H7 (cell line): Measurements from ENCODE around the gene YY1. TPM values are rescaled to one million over a fixed set of nuclear protein-coding genes. Genes with fewer than 3 reads are reported as not detected.
A peak's percentile ranks its signal among the peaks of the same experiment; 100 is the strongest.
"Not testable (repeated sequence)": the region's sequence is repeated elsewhere in the genome, so short reads cannot be mapped to it uniquely, and the experiment has no call there.

Source experiments
- DNase-seq: peaks from one replicate; pipeline ENCODE4 v3.0.0; 2012
- H3K27me3 ChIP-seq: 2 replicates; pipeline ENCODE4 v1.6.0; 2011; ENCODE audit warnings: mild to moderate bottlenecking, low read length; ENCODE audit not compliant: control insufficient read depth, insufficient read depth
- H3K36me3 ChIP-seq: replicated peaks from 2 replicates; pipeline ENCODE4 v1.5.1; 2011; ENCODE audit warnings: low read length; ENCODE audit not compliant: control insufficient read depth, insufficient read depth
- H3K4me3 ChIP-seq: 2 replicates; pipeline ENCODE4 v1.5.1; 2011; ENCODE audit warnings: low read depth, mild to moderate bottlenecking, control low read depth, low read length, moderate library complexity; ENCODE audit not compliant: insufficient read depth
- total RNA-seq: library from RNA; depleted of rRNA; stranded (reverse); fragments of >200 nt; shearing (Covaris generic); gene quantifications from 2 replicates; pipeline ENCODE4 v1.2.3, GENCODE V29; 2014

YY1 gene
- total RNA-seq, 1 experiment from 2014 or later = 50.9 TPM

DNA sequence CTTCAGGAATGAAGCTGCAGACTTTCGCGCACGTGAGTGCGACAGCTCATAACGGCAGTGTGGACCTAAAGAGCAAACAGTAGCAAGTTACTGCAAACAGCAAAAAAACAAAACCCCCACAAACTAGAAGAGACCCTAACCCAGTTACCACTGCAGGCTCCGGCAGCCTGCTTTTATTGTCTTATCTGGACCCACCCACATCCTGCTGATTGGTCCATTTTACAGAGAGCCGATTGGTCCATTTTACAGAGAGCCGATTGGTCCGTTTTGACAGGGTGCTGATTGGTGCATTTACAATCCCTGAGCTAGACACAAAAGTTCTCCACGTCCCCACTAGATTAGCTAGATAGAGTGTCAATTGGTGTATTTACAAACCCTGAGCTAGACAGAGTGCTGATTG lies 31.4 kb upstream of the YY1 start:
- not testable (repeated sequence) for H3K27me3 ChIP-seq, DNase-seq, H3K4me3 ChIP-seq, H3K36me3 ChIP-seq

DNA sequence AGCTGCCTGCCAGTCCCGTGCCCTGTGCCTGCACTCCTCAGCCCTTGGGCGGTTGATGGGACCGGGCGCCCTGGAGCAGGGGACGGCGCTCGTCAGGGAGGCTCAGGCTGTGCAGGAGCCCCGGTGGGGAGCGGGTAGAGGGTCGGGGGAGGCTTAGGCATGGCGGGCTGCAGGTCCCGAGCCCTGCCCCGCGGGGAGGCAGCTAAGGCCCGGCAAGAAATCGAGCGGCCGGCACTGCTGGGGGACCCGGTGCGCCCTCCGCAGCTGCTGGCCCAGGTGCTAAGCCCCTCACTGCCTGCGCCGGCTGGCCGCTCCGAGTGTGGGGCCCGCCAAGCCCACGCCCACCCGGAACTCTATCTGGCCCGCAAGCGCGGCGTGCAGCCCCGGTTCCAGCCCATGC lies 30.8 kb upstream of the YY1 start:
- not testable (repeated sequence) for DNase-seq, H3K27me3 ChIP-seq, H3K36me3 ChIP-seq, H3K4me3 ChIP-seq

DNA sequence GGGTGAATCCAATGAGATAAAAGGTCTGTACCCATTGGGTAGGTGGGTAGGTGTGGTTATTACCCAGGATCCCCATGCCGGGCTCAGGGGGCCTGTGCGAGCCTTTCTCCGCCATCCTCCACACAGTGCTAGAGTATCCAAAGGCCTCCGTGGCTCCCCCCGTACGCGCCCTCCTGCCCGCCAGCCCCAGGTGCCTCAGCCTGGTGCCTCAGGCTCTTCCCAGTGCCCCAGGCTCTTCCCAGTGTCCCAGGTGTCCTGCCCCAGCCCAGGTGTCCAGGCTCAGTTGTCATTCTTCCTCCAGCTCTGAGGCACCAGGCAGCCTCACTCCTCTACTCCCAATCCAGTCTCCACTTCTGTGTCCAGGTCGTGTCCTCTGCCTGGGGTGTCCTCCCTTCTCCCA lies 27.6 kb upstream of the YY1 start:
- Histone ChIP-seq H3K36me3 (no peaks in the 10 kb centered on the region), H3K27me3 (no peaks in the 10 kb centered on the region), H3K4me3 (no peak overlapping the region)
- DNase-seq = no peak

DNA sequence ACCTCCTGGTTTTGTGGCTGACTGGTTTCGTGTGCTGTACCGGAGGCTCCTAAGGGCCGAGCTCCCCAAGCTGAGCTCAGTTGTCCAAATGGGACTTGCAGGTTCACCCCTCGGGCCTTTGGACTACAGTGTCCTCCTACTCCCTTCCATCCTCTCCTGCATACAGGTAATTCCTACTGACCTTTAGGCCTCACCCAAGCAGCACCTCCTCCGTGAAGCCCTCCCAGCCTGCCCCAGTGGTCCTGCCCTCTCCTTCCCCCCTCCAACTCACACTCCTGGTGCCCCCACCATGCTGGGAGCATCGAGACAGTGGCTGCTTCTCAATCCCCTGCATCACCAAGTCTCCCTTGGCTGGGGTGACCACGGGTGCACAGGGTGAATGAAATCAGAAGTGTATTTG lies 27.1 kb upstream of the YY1 start:
- no peaks in the 10 kb centered on the region for H3K27me3 ChIP-seq
- H3K4me3 ChIP-seq = no peak overlapping the region
- H3K36me3 ChIP-seq = no peaks in the 10 kb centered on the region
- no peak for DNase-seq

DNA sequence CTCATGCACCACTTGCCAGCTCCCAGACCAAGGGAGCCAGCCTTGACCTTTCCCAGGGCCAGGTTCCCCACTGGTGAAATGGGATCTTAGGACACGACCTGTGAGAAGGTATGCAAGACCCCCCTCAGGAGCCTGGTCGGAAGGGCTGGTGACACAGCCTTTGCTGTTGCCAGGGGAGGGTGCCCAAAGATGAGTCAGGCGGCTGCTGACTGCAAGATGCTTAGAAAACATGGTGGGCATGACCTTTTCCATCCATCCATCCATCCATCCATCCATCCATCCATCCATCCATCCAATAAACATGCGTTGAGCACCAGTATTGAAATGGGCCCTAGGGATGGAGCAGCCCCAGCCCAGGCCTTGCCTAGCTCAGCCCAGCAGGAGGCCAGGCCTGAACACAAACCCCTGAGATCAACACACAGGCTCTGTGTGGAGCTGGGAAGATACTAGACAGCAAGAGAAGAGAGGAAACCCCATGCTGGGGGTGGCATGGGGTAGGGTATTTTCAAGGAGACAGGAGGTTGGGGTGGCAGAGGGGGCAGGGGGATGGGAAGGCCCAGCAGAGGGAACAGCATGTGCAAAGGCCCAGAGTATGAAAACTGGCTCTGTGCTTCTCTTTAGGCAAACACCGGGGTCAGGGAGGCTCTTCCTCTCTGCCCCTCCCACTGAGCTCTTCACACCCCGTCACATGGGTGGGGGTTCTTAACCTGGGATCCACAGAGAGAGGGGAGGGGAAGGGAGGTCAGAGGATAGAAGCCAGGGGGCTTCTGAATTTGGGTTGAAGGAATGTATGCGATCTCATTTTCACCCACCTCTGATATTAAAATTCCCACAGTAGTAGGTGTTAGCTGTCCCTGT lies 26.2 kb upstream of the YY1 start:
- H3K4me3 ChIP-seq = no peak overlapping the region
- H3K27me3 ChIP-seq = no peaks in the 10 kb centered on the region
- DNase-seq = peak; percentile 57
- H3K36me3 ChIP-seq = no peaks in the 10 kb centered on the region

DNA sequence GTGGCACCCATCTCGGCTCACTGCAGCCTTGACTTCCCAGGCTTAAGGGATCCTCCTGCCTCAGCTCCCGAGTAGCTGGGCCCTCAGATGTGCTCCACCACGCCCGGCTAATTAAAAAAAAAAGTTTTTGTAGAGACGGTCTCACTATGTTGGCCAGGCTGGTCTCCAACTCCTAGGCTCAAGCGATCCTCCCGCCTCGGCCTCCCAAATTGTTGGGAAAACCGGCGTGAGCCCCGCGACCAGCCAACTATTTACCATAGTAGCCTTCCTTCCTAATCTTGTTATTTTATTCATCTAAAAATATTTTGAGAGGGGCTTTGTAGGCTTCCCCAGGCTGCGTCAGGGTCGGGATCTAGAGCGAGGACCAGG lies 25.4 kb upstream of the YY1 start:
- H3K27me3 ChIP-seq = no peaks in the 10 kb centered on the region
- H3K4me3 ChIP-seq = peak overlapping the region; percentile 89
- DNase-seq = no peak
- H3K36me3 ChIP-seq = no peaks in the 10 kb centered on the region

DNA sequence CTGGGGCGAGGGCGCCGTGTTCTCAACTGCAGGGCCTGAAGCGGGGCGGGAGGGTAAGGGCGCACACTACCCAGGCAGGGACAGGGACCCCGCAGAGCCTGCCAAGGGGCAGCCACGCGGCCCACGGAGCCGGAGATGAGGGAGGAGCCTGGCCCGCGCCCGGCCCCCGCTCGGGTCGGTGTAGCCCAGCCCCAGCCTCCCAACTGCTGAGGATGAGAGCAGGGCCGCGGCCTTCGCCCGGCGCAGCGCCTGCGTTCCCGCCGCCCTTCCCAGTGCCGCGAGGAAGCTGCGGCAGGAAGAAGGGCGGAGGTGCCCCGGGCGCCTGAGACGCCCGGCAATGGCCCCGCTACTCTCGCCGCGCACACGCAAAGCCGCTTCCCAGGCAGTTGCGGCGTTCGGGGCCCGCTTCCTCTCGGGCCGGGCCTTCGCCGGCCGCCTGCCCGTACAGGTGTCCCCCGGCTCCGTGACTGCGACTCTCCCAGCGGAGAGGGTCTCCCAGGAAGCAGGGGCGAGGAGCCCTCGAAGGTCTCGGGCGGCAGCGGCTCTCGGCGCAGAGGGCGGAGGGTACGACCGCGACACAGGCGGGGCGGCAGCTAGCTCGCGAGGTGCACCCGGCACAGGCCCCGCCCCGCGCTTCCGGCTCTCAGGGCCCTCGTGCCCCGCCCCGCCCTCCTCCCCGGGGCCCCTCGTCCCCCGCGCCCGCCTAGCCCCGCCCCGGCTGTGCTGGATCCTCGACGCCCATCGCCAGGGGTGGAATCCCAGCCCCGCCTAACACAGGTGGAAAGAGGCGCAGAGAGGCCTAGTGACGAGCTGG lies 24.8 kb upstream of the YY1 start:
- peak; percentile 100 for DNase-seq
- no peaks in the 10 kb centered on the region for H3K36me3 ChIP-seq
- peak overlapping the region; percentile 89 for H3K4me3 ChIP-seq
- H3K27me3 ChIP-seq = no peaks in the 10 kb centered on the region

DNA sequence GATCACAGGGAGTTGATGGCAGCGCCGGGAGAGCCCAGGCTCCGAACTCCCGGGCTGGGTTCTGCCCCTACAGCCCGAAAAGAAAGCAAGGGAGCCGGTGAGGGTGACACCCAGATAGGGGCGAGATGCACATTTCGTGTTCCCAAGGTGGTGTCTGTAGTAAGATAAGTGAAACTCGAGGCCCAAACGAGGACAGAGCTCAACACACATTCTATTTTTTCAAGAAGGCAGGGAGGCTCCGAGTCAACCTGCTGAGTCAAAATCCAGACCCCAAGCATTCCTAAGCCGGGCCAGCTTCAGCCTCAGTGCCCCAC lies 24.2 kb upstream of the YY1 start:
- H3K27me3 ChIP-seq = no peaks in the 10 kb centered on the region
- no peaks in the 10 kb centered on the region for H3K36me3 ChIP-seq
- H3K4me3 ChIP-seq = peak overlapping the region; percentile 17; the same call in 1 of the 2 replicates
- DNase-seq = no peak

DNA sequence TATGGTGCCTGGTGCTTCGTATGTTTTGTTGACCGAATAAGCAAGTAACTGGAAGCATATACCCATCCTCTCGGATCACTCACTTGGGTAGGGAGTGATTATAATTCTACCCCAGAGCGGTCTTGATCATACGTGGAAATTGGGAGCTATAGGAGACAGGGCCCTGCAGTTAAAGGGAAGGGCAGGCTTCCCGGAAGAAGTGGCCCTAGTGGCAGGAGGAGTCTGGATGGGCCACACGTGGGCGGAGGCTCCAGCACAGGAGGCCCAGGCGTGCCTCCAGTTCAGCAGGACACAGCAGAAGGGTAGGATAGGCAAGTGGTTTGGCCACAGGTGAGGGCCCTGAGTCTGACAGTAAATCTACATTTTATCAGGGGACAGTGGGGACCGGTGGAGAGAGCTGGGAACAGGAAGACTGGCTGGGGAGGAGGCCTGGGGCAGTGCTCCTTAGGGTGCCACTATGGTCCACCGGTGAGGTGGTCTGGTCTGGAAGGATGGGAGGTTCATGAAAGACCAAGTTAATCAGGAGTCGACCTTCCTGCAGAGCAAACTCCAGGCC lies 23.5 kb upstream of the YY1 start:
- DNase-seq = no peak
- H3K27me3 ChIP-seq = no peaks in the 10 kb centered on the region
- no peaks in the 10 kb centered on the region for H3K36me3 ChIP-seq
- no peak overlapping the region for H3K4me3 ChIP-seq

DNA sequence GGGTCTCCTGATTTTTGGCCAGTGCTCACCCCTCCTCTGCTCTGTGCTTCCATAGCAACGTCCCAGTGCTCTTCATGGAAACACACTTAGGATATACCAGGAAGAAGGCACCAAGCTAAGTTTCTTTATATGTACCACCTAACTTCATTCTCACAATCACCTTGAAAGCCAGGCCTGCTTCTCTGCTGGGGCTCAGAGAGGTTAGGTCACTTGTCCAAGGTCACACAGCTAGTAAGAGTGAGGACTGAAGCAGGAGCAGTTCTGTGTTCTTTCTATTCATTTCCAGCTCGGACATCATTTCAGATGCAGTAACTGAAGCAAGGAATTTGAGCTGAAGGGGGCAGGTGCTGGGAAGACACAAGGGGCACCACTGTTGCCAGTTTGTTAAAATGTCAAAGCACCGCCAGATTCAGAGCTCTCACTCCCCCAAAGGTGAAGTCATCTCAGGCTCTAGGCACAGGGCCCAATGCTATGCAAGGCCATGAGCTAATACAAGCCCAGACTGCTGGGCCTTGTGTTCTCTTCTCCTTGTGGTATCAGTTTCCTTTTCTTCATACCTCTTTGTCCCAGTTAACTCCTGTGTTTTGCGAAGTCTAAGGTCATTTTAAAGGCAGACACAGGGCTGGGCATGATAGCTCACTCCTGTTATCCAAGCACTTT lies 19.7 kb upstream of the YY1 start:
- H3K36me3 ChIP-seq = no peaks in the 10 kb centered on the region
- H3K4me3 ChIP-seq = no peak overlapping the region
- no peak for DNase-seq
- H3K27me3 ChIP-seq = no peaks in the 10 kb centered on the region

DNA sequence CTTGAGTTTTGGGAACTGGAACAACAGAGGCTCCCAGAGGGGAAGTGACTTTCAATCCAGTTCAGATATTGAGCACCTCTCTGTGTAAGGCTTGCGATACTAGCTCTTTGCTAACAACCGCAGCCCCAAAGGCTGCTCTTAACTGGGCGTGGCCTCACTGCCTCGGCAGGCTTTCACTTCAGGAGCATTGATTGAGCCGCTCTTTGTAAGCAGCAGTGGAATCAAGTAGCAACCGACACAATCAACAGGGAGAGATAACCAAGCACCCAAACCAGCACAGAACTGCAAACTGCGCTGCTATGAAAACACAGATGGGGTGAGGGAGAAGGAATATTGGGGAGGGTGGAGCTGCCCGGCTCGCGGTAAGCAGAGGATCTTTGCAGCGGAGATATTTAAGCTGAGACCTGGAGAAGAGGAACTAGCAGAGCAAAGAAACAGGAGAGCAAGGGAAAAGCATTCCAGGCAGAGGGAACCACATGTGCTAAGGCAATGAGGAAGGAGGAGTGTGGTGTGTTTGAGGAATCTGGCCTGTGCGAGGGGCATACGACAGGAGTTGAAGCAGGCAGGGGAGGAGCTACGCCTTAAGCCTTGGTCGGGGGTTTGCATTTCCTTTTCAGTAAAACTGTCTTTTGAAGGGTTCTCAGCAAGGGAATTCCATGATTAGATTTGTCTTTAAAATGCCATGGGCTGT lies 17.3 kb upstream of the YY1 start:
- Histone ChIP-seq H3K27me3 (no peaks in the 10 kb centered on the region), H3K36me3 (no peaks in the 10 kb centered on the region), H3K4me3 (peak overlapping the region; percentile 42)
- peak; percentile 67 for DNase-seq

DNA sequence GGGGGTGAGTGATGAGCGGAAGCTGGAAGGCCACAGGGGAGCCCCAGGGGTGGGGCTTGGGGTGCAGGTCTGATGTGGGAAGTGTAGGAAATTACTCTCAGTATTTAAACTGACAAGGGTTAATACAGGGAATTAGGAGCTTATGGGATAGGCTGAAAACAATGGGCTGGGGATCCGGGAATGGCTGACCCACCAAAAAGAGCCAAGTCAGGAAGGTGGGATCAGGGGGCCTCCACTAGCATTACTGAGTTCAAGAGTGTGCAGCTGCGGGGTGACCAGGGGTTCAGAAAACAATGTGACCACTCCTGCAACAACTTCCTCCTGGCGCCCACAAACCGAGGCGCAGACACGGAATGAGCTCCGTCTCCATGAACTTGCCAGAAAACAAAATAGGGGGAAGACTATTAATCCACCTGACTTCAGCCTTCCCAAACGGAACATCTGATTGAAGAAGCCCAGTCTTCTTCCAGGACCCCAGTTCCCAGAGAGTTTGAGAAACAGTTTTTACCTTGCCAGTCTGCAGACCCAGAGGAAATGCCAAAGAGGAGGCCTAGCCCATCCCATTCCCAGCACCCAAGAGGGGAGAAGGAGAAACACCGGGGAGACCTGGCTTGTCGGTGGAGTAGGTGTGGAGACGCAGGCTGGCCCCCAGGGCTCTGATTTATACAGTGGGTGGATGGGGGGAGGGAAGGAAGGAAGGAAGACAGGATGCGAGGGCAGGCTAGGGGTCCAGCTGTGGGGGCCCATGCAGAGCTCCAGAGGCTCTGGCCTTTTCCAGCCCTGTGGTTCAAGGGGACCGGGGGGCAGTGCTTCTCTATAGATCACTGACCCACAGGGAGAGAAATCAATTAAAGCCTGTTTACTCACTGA lies 16.5 kb upstream of the YY1 start:
- DNase-seq = no peak
- Histone ChIP-seq H3K4me3 (peak overlapping the region; percentile 42; the same call in 1 of the 2 replicates), H3K27me3 (no peaks in the 10 kb centered on the region), H3K36me3 (no peaks in the 10 kb centered on the region)

DNA sequence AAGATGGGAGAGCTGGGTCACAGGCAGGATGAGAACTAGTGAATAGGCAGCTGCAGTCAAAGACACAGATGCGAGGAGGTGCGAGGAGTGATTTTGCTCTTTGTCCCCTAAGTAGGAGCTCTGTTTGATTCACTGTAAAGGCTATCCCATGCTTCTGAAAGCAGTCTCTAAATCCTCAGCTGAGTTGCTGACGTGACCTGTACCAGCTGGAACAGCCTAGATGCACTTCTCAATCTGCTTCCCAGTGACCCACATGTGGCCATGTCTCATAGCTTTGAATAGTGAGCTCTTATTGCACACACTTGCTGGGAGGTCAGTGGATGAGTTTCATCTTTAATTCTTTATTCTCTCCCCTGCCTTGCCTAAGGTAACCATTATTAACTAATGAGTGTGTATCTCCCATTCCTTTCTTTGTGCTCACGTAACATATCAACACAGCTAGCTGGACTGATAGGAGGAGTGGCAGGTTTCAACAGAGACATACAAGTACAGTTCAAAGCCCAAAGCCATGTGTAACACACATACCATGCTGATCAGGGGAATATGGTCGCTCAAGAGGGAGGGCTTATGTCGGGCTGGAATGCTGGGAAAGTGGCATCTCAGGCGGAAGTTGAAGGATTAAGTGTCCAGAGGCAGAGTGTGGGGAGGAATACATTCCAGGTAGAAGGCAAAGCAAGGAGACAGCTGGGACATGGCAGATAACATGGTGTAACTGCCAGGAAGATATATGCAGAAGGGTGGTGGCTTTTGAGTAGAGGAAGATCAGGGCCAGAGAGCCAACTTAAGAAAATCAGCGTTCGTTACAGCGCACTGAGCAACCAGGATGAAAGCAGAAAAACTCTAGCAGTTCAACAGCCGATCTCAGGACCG lies 15.4 kb upstream of the YY1 start:
- Histone ChIP-seq H3K36me3 (no peaks in the 10 kb centered on the region), H3K4me3 (no peak overlapping the region), H3K27me3 (no peaks in the 10 kb centered on the region)
- no peak for DNase-seq
